Astrocyte of the spinal cord (primary cell): ENCODE data around the gene CAMTA1.
"Not testable (repeated sequence)": the region's sequence is repeated elsewhere in the genome, so short reads cannot be mapped to it uniquely, and the experiment has no call there.

Experiments
- DNase-seq: peaks from one replicate; pipeline ENCODE4 v3.0.0; 2011; ENCODE audit warnings: low read depth, low spot score
- H3K4me3 ChIP-seq: 2 replicates; pipeline ENCODE4 v1.5.1; 2011; ENCODE audit warnings: low read depth, mild to moderate bottlenecking, low read length, moderate library complexity
- in situ Hi-C: cut with HindIII; loops from 2 replicates; pipeline ENCODE4 v1.10.0; 2017; ENCODE audit warnings: low sequenced_read_pairs
- TF ChIP-seq, protein P1 (sequence below): IDR thresholded peaks from 2 replicates; pipeline ENCODE4 v1.5.1; 2012; ENCODE audit warnings: low read depth, mild to moderate bottlenecking, low read length, inconsistent platforms

CAMTA1 gene

GRCh38 chr1:6834366-6834765 is 49.1 kb downstream of the CAMTA1 start:
- H3K4me3 ChIP-seq, result no peak overlapping the region
- DNase-seq, result no peak
- in situ Hi-C loops, result no loop called here
- TF ChIP-seq, protein P1, sequence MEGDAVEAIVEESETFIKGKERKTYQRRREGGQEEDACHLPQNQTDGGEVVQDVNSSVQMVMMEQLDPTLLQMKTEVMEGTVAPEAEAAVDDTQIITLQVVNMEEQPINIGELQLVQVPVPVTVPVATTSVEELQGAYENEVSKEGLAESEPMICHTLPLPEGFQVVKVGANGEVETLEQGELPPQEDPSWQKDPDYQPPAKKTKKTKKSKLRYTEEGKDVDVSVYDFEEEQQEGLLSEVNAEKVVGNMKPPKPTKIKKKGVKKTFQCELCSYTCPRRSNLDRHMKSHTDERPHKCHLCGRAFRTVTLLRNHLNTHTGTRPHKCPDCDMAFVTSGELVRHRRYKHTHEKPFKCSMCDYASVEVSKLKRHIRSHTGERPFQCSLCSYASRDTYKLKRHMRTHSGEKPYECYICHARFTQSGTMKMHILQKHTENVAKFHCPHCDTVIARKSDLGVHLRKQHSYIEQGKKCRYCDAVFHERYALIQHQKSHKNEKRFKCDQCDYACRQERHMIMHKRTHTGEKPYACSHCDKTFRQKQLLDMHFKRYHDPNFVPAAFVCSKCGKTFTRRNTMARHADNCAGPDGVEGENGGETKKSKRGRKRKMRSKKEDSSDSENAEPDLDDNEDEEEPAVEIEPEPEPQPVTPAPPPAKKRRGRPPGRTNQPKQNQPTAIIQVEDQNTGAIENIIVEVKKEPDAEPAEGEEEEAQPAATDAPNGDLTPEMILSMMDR, result no peak

- TF ChIP-seq, protein P1, result no peak
- H3K4me3 ChIP-seq, result no peak overlapping the region
- in situ Hi-C loops, result no loop called here
- DNase-seq, result no peak
Measured at GRCh38 chr1:6835139-6835538, 49.9 kb downstream of the CAMTA1 start.

DNA sequence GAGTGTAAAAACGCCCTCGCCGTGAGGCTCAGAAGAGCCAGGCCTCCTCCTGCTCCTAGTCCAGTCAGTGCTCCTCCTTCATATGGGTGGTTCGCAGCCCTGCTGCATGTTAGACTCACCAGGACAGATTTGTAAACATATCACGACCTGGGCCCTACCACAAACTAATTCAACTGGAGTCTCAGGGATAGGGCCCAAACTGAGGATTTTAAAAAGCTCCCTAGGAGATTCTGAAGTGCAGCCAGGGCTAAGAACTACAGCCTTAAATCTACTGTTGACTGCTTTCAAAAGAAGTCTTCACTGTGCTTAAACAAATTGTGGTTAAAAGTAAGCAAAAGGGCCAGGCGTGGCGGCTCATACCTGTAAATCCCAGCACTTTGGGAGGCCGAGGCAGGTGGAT is 57.0 kb downstream of the CAMTA1 start:
- H3K4me3 ChIP-seq, result no peak overlapping the region
- TF ChIP-seq, protein P1, result no peak
- no peak for DNase-seq
- in situ Hi-C loops, result no loop called here

GRCh38 chr1:6845786-6846185 is 60.5 kb downstream of the CAMTA1 start:
- in situ Hi-C loops, H3K4me3 ChIP-seq, DNase-seq: not testable (repeated sequence)

DNA sequence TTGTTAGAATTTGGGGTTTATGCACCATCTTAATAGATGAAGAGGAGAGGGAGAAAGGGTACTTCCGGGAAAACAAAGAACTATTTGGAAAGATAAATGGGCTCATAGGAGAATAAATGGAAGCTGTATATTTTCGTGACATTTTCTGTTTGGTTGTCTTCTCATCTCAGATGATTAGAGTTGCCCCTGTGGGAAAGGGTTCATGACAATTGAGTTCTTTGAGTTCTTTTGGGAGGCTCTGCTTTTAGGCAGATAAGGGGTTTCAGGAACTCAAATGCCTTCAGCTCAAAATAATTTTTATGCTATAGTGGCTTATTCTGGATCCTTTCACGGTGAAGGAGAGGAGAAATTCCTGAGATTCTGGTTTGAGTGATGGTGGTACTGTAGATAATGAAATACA is 63.6 kb downstream of the CAMTA1 start:
- DNase-seq, result no peak
- in situ Hi-C loops, result no loop called here
- H3K4me3 ChIP-seq, result no peak overlapping the region
- TF ChIP-seq, protein P1, result no peak

DNA sequence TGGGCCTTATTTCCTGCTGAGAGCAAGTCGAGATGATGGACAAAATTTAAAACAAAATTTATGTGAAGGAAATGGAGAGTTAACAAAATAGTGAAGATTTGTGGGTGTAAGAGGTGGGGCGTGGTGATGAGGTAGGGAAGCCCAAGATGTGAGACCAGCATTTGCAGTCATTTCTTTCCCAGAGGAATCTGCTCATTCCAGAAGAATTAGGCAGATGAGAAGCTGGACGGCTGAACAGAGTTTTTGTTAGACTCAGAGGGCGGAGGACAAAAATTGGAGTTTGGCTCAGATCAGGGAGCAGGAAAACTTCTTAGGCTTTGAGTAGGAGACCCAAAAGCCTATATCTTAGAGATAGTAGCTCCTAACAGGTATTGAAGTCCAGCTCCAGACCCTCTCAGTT is 65.3 kb downstream of the CAMTA1 start:
- in situ Hi-C loops, result no loop called here
- H3K4me3 ChIP-seq, result no peak overlapping the region
- TF ChIP-seq, protein P1, result no peak

DNA sequence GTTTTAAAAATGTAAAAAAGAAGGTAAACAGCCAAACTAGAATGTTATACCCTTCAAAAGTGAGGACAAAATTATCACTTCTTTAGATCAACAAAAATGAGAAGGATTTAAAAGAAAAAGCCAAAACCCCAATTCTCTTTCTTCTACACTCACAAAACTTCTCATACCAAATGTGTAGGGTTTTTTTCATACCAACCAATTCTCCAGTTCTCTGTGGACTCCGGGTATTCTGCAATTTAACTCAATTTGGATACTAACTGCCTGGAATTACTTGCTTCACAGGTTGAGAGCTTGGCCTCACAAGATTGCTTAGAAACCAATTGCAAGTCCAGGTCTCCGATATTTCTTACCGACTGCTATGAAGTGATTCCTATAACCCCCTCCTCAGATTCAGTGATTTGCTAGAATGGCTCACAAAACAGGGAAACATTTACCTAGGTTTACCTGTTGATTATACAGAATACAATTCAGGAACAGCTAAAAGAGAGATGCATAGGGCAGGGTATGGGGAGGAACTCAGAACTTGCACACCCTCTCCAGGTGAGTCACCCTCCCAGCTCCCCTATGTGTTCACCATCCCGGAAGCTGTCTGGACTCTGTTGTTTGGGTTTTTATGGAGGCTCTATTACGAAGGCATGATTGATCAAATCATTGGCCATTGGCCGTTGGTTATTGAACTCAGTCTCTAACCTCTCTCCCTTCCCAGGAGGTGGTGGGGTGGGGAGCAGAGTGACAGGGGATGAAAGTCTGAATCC is 67.1 kb downstream of the CAMTA1 start:
- no peak for DNase-seq
- TF ChIP-seq, protein P1, result no peak
- no peak overlapping the region for H3K4me3 ChIP-seq
- in situ Hi-C loops, result no loop called here

More for the DNA sequence above, 65.3 kb downstream of the CAMTA1 start:
- no peak for DNase-seq
